GM12878 (cell line): Measurements from ENCODE around the gene DOC2B. TPM values are rescaled to one million over a fixed set of nuclear protein-coding genes. Genes with fewer than 3 reads are reported as not detected.

Source experiments
- ATAC-seq: fragments of 200-7000 bp; cut with Tn5 transposase; 3 replicates; pipeline ENCODE4 v1.9.1; 2020; ENCODE audit warnings: mild to moderate bottlenecking, moderate library complexity
- BruUV-seq: library from RNA; stranded (reverse); fragments of 400-500 nt; replicated peaks from 2 replicates; lab custom pipeline; 2021; lab: Mats Ljungman, UMichigan
- CTCF ChIA-PET: fragments of 300-600 bp; sonication (Branson Sonifier 250); formaldehyde crosslinking; extraction: SDS; loops from one replicate; lab custom pipeline; 2021; ENCODE audit warnings: inconsistent platforms; lab: Yijun Ruan, JAX
- POLR2A ChIA-PET: fragments of 350-600 bp; formaldehyde crosslinking; extraction: SDS; loops from one replicate; lab custom pipeline; 2021; ENCODE audit warnings: inconsistent platforms; lab: Charles Lee
- RAD21 ChIA-PET: fragments of 300-600 bp; sonication (Branson Sonifier 250); formaldehyde crosslinking; loops from one replicate; lab custom pipeline; 2023; ENCODE audit warnings: antibody characterized with exemption; ENCODE audit not compliant: unreplicated experiment; lab: Charles Lee
- SMC1A ChIA-PET: fragments of 300-600 bp; sonication (Branson Sonifier 250); formaldehyde crosslinking; loops from one replicate; lab custom pipeline; 2023; ENCODE audit not compliant: unreplicated experiment, uncharacterized antibody; lab: Charles Lee
- DNase-seq: peaks from one replicate; pipeline ENCODE4 v3.0.0-alpha.2; 2011; ENCODE audit warnings: low read depth, low spot score
- FAIRE-seq: peaks from 3 replicates; lab custom pipeline; 2011; peaks lifted over from hg19 to GRCh38; lab: Jason Lieb, UNC
- H2AFZ ChIP-seq: 2 replicates; pipeline ENCODE4 v1.6.0; 2011; ENCODE audit warnings: low read depth, low read length, control low read depth; ENCODE audit not compliant: control insufficient read depth
- H3K27ac ChIP-seq: 2 replicates; pipeline ENCODE4 v1.5.1; 2011; ENCODE audit warnings: control low read depth; ENCODE audit not compliant: control insufficient read depth, insufficient read depth
- H3K27me3 ChIP-seq, 2 experiments: replicated peaks in 1 of 2; 2 replicates each; pipeline versions ENCODE4 v1.6.0 to v1.6.1; 2011; ENCODE audit warnings: low read length in 1 of 2; ENCODE audit not compliant: control insufficient read depth in 2 of 2, insufficient read depth in 2 of 2
- H3K36me3 ChIP-seq, 2 experiments: 2 replicates each; pipeline ENCODE4 v1.5.1; 2011; ENCODE audit warnings: low read length in 1 of 2; ENCODE audit not compliant: control insufficient read depth in 2 of 2, insufficient read depth in 2 of 2
- H3K4me1 ChIP-seq: 2 replicates; pipeline ENCODE4 v1.6.1; 2011; ENCODE audit warnings: mild to moderate bottlenecking, low read length, moderate library complexity, mixed read lengths; ENCODE audit not compliant: control insufficient read depth, insufficient read depth
- H3K4me2 ChIP-seq: 2 replicates; pipeline ENCODE4 v1.6.0; 2011; ENCODE audit warnings: control low read depth; ENCODE audit not compliant: control insufficient read depth, insufficient read depth
- H3K4me3 ChIP-seq: fragments of 200-600 bp; sonication (generic); 2 replicates; pipeline ENCODE4 v1.5.1; 2016
- H3K79me2 ChIP-seq: 2 replicates; pipeline ENCODE4 v1.6.0; 2011; ENCODE audit warnings: low read length; ENCODE audit not compliant: control insufficient read depth, insufficient read depth
- H3K9ac ChIP-seq: 2 replicates; pipeline ENCODE4 v1.8.0; 2011; ENCODE audit warnings: low read length, control low read depth, mixed read lengths; ENCODE audit not compliant: control insufficient read depth, insufficient read depth
- H3K9me3 ChIP-seq: replicated peaks from 3 replicates; pipeline ENCODE4 v1.5.1; 2011; ENCODE audit warnings: mild to moderate bottlenecking, low read length; ENCODE audit not compliant: control insufficient read depth, insufficient read depth
- H4K20me1 ChIP-seq: 2 replicates; pipeline ENCODE4 v1.6.0; 2011; ENCODE audit not compliant: control insufficient read depth, insufficient read depth
- ASH2L ChIP-seq: fragments of 300-600, 200-600 bp; sonication (generic); IDR thresholded peaks from 2 replicates; pipeline ENCODE4 v1.6.1; 2017; ENCODE audit warnings: low read depth, mild to moderate bottlenecking, borderline replicate concordance
- ATF2 ChIP-seq: IDR thresholded peaks from 2 replicates; pipeline ENCODE4 v1.6.1; 2012; ENCODE audit warnings: low read length, inconsistent platforms
- ATF7 ChIP-seq: fragments of 450-650 bp; IDR thresholded peaks from 2 replicates; pipeline ENCODE4 v1.6.1; 2016; ENCODE audit warnings: low read depth, mild to moderate bottlenecking
- CBFB ChIP-seq: IDR thresholded peaks from 2 replicates; pipeline ENCODE4 v1.6.1; 2016; ENCODE audit warnings: antibody characterized with exemption, low read depth
- HCFC1 ChIP-seq: fragments of 150-350 bp; IDR thresholded peaks from 2 replicates; pipeline ENCODE4 v1.6.1; 2014; ENCODE audit warnings: low read length
- IKZF1 ChIP-seq: fragments of 450-650 bp; conservative IDR thresholded peaks from 2 replicates; pipeline ENCODE4 v1.6.1; 2017; ENCODE audit warnings: antibody characterized with exemption, mild to moderate bottlenecking
- PAX5 ChIP-seq: IDR thresholded peaks from 2 replicates; pipeline ENCODE4 v1.6.1; 2011; ENCODE audit warnings: low read depth, low read length, borderline replicate concordance
- RAD21 ChIP-seq: IDR thresholded peaks from 2 replicates; pipeline ENCODE4 v1.6.1; 2011; ENCODE audit warnings: mild to moderate bottlenecking, low read depth, low read length, moderate library complexity; ENCODE audit not compliant: insufficient read depth
- RAD51 ChIP-seq: fragments of 450-650 bp; IDR thresholded peaks from 2 replicates; pipeline ENCODE4 v1.6.1; 2016; ENCODE audit warnings: moderate library complexity, mild to moderate bottlenecking, inconsistent platforms
- SMARCA5 ChIP-seq: fragments of 450-650 bp; IDR thresholded peaks from 2 replicates; pipeline ENCODE4 v1.6.1; 2017; ENCODE audit warnings: mild to moderate bottlenecking
- TCF3 ChIP-seq: IDR thresholded peaks from 2 replicates; pipeline ENCODE4 v1.6.1; 2012; ENCODE audit warnings: low read depth, mild to moderate bottlenecking, low read length, borderline replicate concordance; ENCODE audit not compliant: insufficient read depth
- YY1 ChIP-seq: IDR thresholded peaks from 2 replicates; pipeline ENCODE4 v1.6.1; 2011; ENCODE audit warnings: low read depth, mild to moderate bottlenecking, low read length
- WGBS: methylation state at CpG from one replicate; pipeline ENCODE4 v1.1.6; 2016; ENCODE audit warnings: low lambda C conversion rate; ENCODE audit not compliant: insufficient replicate concordance, insufficient coverage; ENCODE audit errors: missing lambda C conversion rate; 5-methylcytosine and 5-hydroxymethylcytosine counted together
- in situ Hi-C: fragments of 300-500 bp; cut with MboI; formaldehyde crosslinking; loops from 9 replicates; pipeline ENCODE4 v1.14.3; 2018; ENCODE audit warnings: mixed read lengths
- intact Hi-C: fragments of 100-400 bp; cut with micrococcal nuclease; formaldehyde crosslinking; loops from one replicate; pipeline ENCODE4 v1.14.2; 2022; ENCODE audit not compliant: unreplicated experiment
- polyA plus RNA-seq, 11 experiments: library from polyadenylated mRNA; depleted of rRNA in 4 of 11; unstranded in 6 of 11; stranded (reverse) in 5 of 11; fragments of >200 nt; fragmentation: Nextera tagmentation in 4 of 11; fragmentation: Illumina TruSeq in 1 of 11; extraction: Ambion mirVana in 4 of 11; extraction: Trizol in 1 of 11; gene quantifications; 1 replicate in 1 of 11; 2 replicates in 10 of 11; pipeline versions ENCODE4 v1.2.1 to v1.2.3, GENCODE V29; 2011 to 2016; ENCODE audit warnings: inconsistent platforms in 2 of 11, missing spikeins in 2 of 11, low read depth in 1 of 11
- total RNA-seq, 4 experiments: library from RNA; depleted of rRNA in 3 of 4; stranded (reverse); fragments of >200 nt in 3 of 4; fragmentation: Illumina TruSeq in 1 of 4; extraction: Trizol in 1 of 4; gene quantifications; 2 replicates each; pipeline versions ENCODE4 v1.2.1 to v1.2.3, GENCODE V29; 2013 to 2021
- TF ChIP-seq, protein P1 (sequence below): fragments of 450-650 bp; formaldehyde crosslinking; IDR thresholded peaks from 2 replicates; pipeline ENCODE4 v1.5.0; 2022; ENCODE audit warnings: mild to moderate bottlenecking, missing genetic modification characterization
- TF ChIP-seq, protein P2 (sequence below), 3 experiments: IDR thresholded peaks in 2 of 3; conservative IDR thresholded peaks in 1 of 3; 2 replicates each; pipeline ENCODE4 v1.5.1; 2011; ENCODE audit warnings: low read depth in 3 of 3, low read length in 3 of 3, mild to moderate bottlenecking in 3 of 3, control low read depth in 2 of 3, moderate library complexity in 2 of 3, inconsistent platforms in 1 of 3, mixed read lengths in 1 of 3; ENCODE audit not compliant: control insufficient read depth in 2 of 3, insufficient read depth in 1 of 3; ENCODE audit errors: extremely low read depth in 1 of 3

Gene DOC2B
- total and polyA plus RNA-seq, 10 of the 15 experiments (the other 5 are each of a cell fraction or from before 2014, with no cell fraction given), result not detected

DNA sequence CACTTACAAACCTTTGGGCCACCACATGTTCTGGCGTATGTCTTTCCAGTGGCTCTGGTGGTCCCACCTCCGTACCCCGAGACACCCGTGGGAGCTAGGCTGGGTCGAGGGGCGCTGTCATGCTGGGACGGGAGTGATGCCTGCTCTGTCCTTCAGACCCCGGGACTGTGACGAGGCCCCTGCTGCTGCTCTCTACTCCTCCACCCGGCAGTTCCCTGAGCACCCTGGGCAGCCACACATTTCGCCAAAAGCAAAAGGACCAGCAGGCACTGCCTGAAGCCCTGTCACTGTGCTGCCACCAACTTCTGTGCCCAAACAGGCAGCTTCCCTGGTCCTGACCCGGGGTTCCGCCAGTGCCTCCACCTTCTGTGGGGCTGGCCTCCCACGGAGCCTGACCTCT, 15.5 kb downstream of the DOC2B start (continued):
- TF ChIP-seq ATF2, result no peak
- TF ChIP-seq RAD51, result no peak
- TF ChIP-seq TCF3, result no peak

GRCh38 chr17:164303-165235, 16.9 kb downstream of the DOC2B start:
- CTCF ChIA-PET, result interaction anchor here (0.8 to 1.6 kb wide), 7 partner anchors 10 to 816 kb away, joined by 3 to 9 read pairs (median 4); no protein-coding TSS in a partner anchor
- no peak overlapping the region for H3K4me3 ChIP-seq
- H3K27ac ChIP-seq, result no peak overlapping the region
- SMC1A ChIA-PET, result interaction anchor here (0.5 to 1.1 kb wide), 3 partner anchors 144 to 248 kb away, joined by 3 to 4 read pairs (median 3); no protein-coding TSS in a partner anchor
- ATAC-seq (peak; percentile 86), FAIRE-seq (no peak), DNase-seq (no peak)
- peaks cover 5% of the 10 kb centered on the region; the same call in 1 of the 2 replicates for H3K4me1 ChIP-seq
- H4K20me1 ChIP-seq, result no peaks in the 10 kb centered on the region
- H3K9me3 ChIP-seq, result no peaks in the 10 kb centered on the region; the same call in 2 of the 3 replicates
- no peaks in the 10 kb centered on the region for H3K27me3 ChIP-seq
- in situ Hi-C loops (loop anchor here (5.0 kb wide), 1 partner anchor 148 kb away; no protein-coding TSS in a partner anchor), intact Hi-C loops (loop anchor here (5.0 kb wide), 2 partner anchors 148 to 538 kb away; no protein-coding TSS in a partner anchor)
- RAD21 ChIA-PET, result interaction anchor here (0.9 kb wide), 1 partner anchor 533 kb away, joined by 5 read pairs; no protein-coding TSS in a partner anchor
- H3K9ac ChIP-seq, result no peak overlapping the region
- H3K36me3 ChIP-seq, result no peaks in the 10 kb centered on the region
- POLR2A ChIA-PET, result no interaction called here
- no peak overlapping the region for H3K4me2 ChIP-seq
- WGBS, result 41% methylated on average over 16 of the region's 16 CpGs
- no peak overlapping the region for H2AFZ ChIP-seq
- BruUV-seq, result no TSS peak
- no peaks in the 10 kb centered on the region for H3K79me2 ChIP-seq
- TF ChIP-seq IKZF1, result no peak
- TF ChIP-seq, protein P1, sequence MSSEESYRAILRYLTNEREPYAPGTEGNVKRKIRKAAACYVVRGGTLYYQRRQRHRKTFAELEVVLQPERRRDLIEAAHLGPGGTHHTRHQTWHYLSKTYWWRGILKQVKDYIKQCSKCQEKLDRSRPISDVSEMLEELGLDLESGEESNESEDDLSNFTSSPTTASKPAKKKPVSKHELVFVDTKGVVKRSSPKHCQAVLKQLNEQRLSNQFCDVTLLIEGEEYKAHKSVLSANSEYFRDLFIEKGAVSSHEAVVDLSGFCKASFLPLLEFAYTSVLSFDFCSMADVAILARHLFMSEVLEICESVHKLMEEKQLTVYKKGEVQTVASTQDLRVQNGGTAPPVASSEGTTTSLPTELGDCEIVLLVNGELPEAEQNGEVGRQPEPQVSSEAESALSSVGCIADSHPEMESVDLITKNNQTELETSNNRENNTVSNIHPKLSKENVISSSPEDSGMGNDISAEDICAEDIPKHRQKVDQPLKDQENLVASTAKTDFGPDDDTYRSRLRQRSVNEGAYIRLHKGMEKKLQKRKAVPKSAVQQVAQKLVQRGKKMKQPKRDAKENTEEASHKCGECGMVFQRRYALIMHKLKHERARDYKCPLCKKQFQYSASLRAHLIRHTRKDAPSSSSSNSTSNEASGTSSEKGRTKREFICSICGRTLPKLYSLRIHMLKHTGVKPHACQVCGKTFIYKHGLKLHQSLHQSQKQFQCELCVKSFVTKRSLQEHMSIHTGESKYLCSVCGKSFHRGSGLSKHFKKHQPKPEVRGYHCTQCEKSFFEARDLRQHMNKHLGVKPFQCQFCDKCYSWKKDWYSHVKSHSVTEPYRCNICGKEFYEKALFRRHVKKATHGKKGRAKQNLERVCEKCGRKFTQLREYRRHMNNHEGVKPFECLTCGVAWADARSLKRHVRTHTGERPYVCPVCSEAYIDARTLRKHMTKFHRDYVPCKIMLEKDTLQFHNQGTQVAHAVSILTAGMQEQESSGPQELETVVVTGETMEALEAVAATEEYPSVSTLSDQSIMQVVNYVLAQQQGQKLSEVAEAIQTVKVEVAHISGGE (CRISPR knock-in tag), result no peak
- TF ChIP-seq CBFB, result no peak
- TF ChIP-seq RAD21, result peak; percentile 59
- TF ChIP-seq ATF7, result no peak
- 0 out of 2 replicates have a peak, but pooled peaks have one; percentile 13 for TF ChIP-seq YY1
- peak; percentile 71; the same call in 1 of the 2 replicates for TF ChIP-seq PAX5
- no peak for TF ChIP-seq SMARCA5
- TF ChIP-seq HCFC1, result no peak
- TF ChIP-seq, protein P2, sequence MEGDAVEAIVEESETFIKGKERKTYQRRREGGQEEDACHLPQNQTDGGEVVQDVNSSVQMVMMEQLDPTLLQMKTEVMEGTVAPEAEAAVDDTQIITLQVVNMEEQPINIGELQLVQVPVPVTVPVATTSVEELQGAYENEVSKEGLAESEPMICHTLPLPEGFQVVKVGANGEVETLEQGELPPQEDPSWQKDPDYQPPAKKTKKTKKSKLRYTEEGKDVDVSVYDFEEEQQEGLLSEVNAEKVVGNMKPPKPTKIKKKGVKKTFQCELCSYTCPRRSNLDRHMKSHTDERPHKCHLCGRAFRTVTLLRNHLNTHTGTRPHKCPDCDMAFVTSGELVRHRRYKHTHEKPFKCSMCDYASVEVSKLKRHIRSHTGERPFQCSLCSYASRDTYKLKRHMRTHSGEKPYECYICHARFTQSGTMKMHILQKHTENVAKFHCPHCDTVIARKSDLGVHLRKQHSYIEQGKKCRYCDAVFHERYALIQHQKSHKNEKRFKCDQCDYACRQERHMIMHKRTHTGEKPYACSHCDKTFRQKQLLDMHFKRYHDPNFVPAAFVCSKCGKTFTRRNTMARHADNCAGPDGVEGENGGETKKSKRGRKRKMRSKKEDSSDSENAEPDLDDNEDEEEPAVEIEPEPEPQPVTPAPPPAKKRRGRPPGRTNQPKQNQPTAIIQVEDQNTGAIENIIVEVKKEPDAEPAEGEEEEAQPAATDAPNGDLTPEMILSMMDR (IDR thresholded peaks at IDR 0.05 in 2 of 3, conservative IDR thresholded peaks at IDR 0.05 in 1 of 3; ENCODE audit: control insufficient read depth in 2 of 3, extremely low read depth in 1 of 3, insufficient read depth in 1 of 3, low read depth in 3 of 3, low read length in 3 of 3), result peak; percentile 48 to 63 (median 56)
- TF ChIP-seq ASH2L, result no peak
